ENCODE data around the gene AEBP1.

Gene AEBP1

GRCh38 chr7:44063894-44064651 is 40.1 kb upstream of the AEBP1 start:
- Mint-ChIP-seq H3K4me3 (no peak overlapping the region), H3K4me1 (peaks cover 43% of the 10 kb centered on the region), H3K27ac (peak overlapping the region in 1 of 2 donors; percentile 80), H3K9me3 (no peaks in the 10 kb centered on the region), H3K27me3 (no peaks in the 10 kb centered on the region)
- no peak for ATAC-seq
- no peak for DNase-seq

GRCh38 chr7:44064791-44065430 is 39.2 kb upstream of the AEBP1 start:
- H3K27ac Mint-ChIP-seq: peak overlapping the region in 1 of 2 donors; percentile 55
- ATAC-seq (peak; percentile 5), DNase-seq (no peak)
- H3K4me3 Mint-ChIP-seq: peak overlapping the region in 1 of 2 donors; percentile 3
- no peaks in the 10 kb centered on the region for H3K27me3 Mint-ChIP-seq
- H3K4me1 Mint-ChIP-seq: peaks cover 39% of the 10 kb centered on the region
- H3K9me3 Mint-ChIP-seq: no peaks in the 10 kb centered on the region

- H3K9me3 Mint-ChIP-seq: no peaks in the 10 kb centered on the region
- no peak for DNase-seq
- peaks cover 39% of the 10 kb centered on the region for H3K4me1 Mint-ChIP-seq
- no peaks in the 10 kb centered on the region for H3K27me3 Mint-ChIP-seq
- ATAC-seq: peak; percentile 41
- peak within 1 kb of the TSS; percentile 19 to 80 for H3K27ac Mint-ChIP-seq
- peak within 1 kb of the TSS in 1 of 2 donors; percentile 33 for H3K4me3 Mint-ChIP-seq
Measured at GRCh38 chr7:44065431-44066110, 38.6 kb upstream of the AEBP1 start, which contains the start of gene PGAM2. TSS of gene PGAM2 (minus strand) at chr7:44065567. CDS start at chr7:44065529, 38 bp downstream.

GRCh38 chr7:44066111-44066460 is 38.1 kb upstream of the AEBP1 start:
- Mint-ChIP-seq H3K27me3 (no peaks in the 10 kb centered on the region), H3K4me1 (peaks cover 39% of the 10 kb centered on the region), H3K27ac (peak overlapping the region; percentile 19 to 80), H3K9me3 (no peaks in the 10 kb centered on the region), H3K4me3 (no peak overlapping the region)
- ATAC-seq (peak; percentile 4), DNase-seq (no peak)

- ATAC-seq: peak; percentile 13
- H3K27ac Mint-ChIP-seq: peak overlapping the region in 1 of 2 donors; percentile 59
- H3K27me3 Mint-ChIP-seq: no peaks in the 10 kb centered on the region
- no peak overlapping the region for H3K4me3 Mint-ChIP-seq
- DNase-seq: no peak
- no peaks in the 10 kb centered on the region for H3K9me3 Mint-ChIP-seq
- H3K4me1 Mint-ChIP-seq: peaks cover 39% of the 10 kb centered on the region
Measured at GRCh38 chr7:44066494-44067063, 37.6 kb upstream of the AEBP1 start.

- Mint-ChIP-seq H3K4me1 (peaks cover 45% of the 10 kb centered on the region), H3K4me3 (no peak overlapping the region), H3K9me3 (no peaks in the 10 kb centered on the region), H3K27ac (peak overlapping the region in 1 of 2 donors; percentile 59), H3K27me3 (no peaks in the 10 kb centered on the region)
- DNase-seq (no peak), ATAC-seq (peak; percentile 10)
Measured at GRCh38 chr7:44067064-44067951, 36.8 kb upstream of the AEBP1 start.

GRCh38 chr7:44068054-44068453 is 36.1 kb upstream of the AEBP1 start:
- Mint-ChIP-seq H3K9me3 (no peaks in the 10 kb centered on the region), H3K4me3 (no peak overlapping the region), H3K4me1 (peaks cover 53% of the 10 kb centered on the region), H3K27ac (peak overlapping the region in 1 of 2 donors; percentile 64), H3K27me3 (no peaks in the 10 kb centered on the region)
- DNase-seq (no peak), ATAC-seq (no peak)

GRCh38 chr7:44071726-44072363 is 32.3 kb upstream of the AEBP1 start:
- no peaks in the 10 kb centered on the region for H3K9me3 Mint-ChIP-seq
- peak overlapping the region in 1 of 2 donors; percentile 20 for H3K27ac Mint-ChIP-seq
- H3K4me1 Mint-ChIP-seq: peaks cover 66% of the 10 kb centered on the region
- H3K27me3 Mint-ChIP-seq: no peaks in the 10 kb centered on the region
- ATAC-seq (no peak), DNase-seq (no peak)
- no peak overlapping the region for H3K4me3 Mint-ChIP-seq

- DNase-seq (peak in 1 of 2 donors; percentile 46), ATAC-seq (peak; percentile 53)
- no peaks in the 10 kb centered on the region for H3K27me3 Mint-ChIP-seq
- H3K27ac Mint-ChIP-seq: peak overlapping the region; percentile 13 to 92
- H3K9me3 Mint-ChIP-seq: no peaks in the 10 kb centered on the region
- H3K4me1 Mint-ChIP-seq: peaks cover 69% of the 10 kb centered on the region
- no peak overlapping the region for H3K4me3 Mint-ChIP-seq
Measured at GRCh38 chr7:44072364-44073231, 31.5 kb upstream of the AEBP1 start.

GRCh38 chr7:44073664-44074348 is 30.3 kb upstream of the AEBP1 start:
- Mint-ChIP-seq H3K9me3 (no peaks in the 10 kb centered on the region), H3K4me1 (peaks cover 69% of the 10 kb centered on the region)
- ATAC-seq: peak; percentile 87

GRCh38 chr7:44074349-44074695 is 29.8 kb upstream of the AEBP1 start:
- no peak for DNase-seq
- Mint-ChIP-seq H3K27me3 (no peaks in the 10 kb centered on the region), H3K9me3 (no peaks in the 10 kb centered on the region), H3K27ac (peak overlapping the region; percentile 2 to 93), H3K4me3 (peak overlapping the region in 1 of 2 donors; percentile 66), H3K4me1 (peaks cover 73% of the 10 kb centered on the region)
- peak; percentile 11 for ATAC-seq

More at GRCh38 chr7:44073664-44074348, 30.3 kb upstream of the AEBP1 start:
- Mint-ChIP-seq H3K4me3 (peak overlapping the region in 1 of 2 donors; percentile 66), H3K27ac (peak overlapping the region; percentile 2 to 93), H3K27me3 (no peaks in the 10 kb centered on the region)
- peak; percentile 61 to 63 for DNase-seq

- no peaks in the 10 kb centered on the region for H3K27me3 Mint-ChIP-seq
- H3K4me1 Mint-ChIP-seq: peaks cover 85% of the 10 kb centered on the region
- no peaks in the 10 kb centered on the region for H3K9me3 Mint-ChIP-seq
- H3K27ac Mint-ChIP-seq: peak overlapping the region; percentile 5 to 27
- DNase-seq: no peak
- no peak for ATAC-seq
- no peak overlapping the region for H3K4me3 Mint-ChIP-seq
Measured at GRCh38 chr7:44075296-44076075, 28.7 kb upstream of the AEBP1 start.

All from stimulated activated naive CD8-positive, alpha-beta T cell treated with anti-CD3 and anti-CD28 coated beads, Interleukin-15, amount 100 ng/mL, for 72 hours (primary cell).